ENCODE measurements around the gene MRPL4. TPM values are rescaled to one million over a fixed set of nuclear protein-coding genes. Genes with fewer than 3 reads are reported as not detected.
A peak's percentile ranks its signal among the peaks of the same experiment; 100 is the strongest.

MRPL4 gene
- total RNA-seq, 1 experiment from 2014 or later: 85.9 TPM

- Mint-ChIP-seq H3K4me1 (ENCODE audit: low read depth, unreplicated experiment) (peaks cover 7% of the 10 kb centered on the region), H3K36me3 (ENCODE audit: insufficient read depth, unreplicated experiment) (no peaks in the 10 kb centered on the region), H3K9me3 (ENCODE audit: unreplicated experiment) (peaks cover 11% of the 10 kb centered on the region), H3K4me3 (ENCODE audit: unreplicated experiment) (no peak overlapping the region), H3K27ac (ENCODE audit: unreplicated experiment) (peak overlapping the region; percentile 43), H3K27me3 (ENCODE audit: insufficient read depth, unreplicated experiment) (no peaks in the 10 kb centered on the region)
- H3K4me3 ChIP-seq (ENCODE audit: low read depth, low read length): no peak overlapping the region
- H3K36me3 ChIP-seq (ENCODE audit: control insufficient read depth, insufficient read depth, low read length): no peaks in the 10 kb centered on the region
- ChIA-PET POLR2A (no interaction called here), CTCF (no interaction called here)
- intact Hi-C loops (cut with micrococcal nuclease; ENCODE audit: unreplicated experiment): no loop called here
- 0 out of 2 replicates have a peak, but pooled peaks cover 3% of the 10 kb centered on the region for H3K4me1 ChIP-seq
- TF ChIP-seq CTCF (IDR thresholded peaks at IDR 0.05; ENCODE audit: insufficient read depth in 1 of 2, low read depth in 1 of 2, low read length in 1 of 2, severe bottlenecking in 1 of 2, unreplicated experiment in 1 of 2): no peak
- no peak for DNase-seq
- H3K27me3 ChIP-seq (replicated peaks; ENCODE audit: control insufficient read depth, insufficient read depth, low read length): no peaks in the 10 kb centered on the region
- BruUV-seq (replicated peaks): no TSS peak
- peaks cover 5% of the 10 kb centered on the region; the same call in 1 of the 2 replicates for H3K9me3 ChIP-seq
Observed at GRCh38 chr19:10206226-10206885, 45.7 kb upstream of the MRPL4 start.

- no peak overlapping the region for H3K4me3 Mint-ChIP-seq (ENCODE audit: unreplicated experiment)
- intact Hi-C loops (cut with micrococcal nuclease; ENCODE audit: unreplicated experiment): no loop called here
- H3K27ac Mint-ChIP-seq (ENCODE audit: unreplicated experiment): peak overlapping the region; percentile 43
- 0 out of 2 replicates have a peak, but pooled peaks cover 3% of the 10 kb centered on the region for H3K4me1 ChIP-seq
- no peak for DNase-seq
- H3K9me3 ChIP-seq: peaks cover 5% of the 10 kb centered on the region; the same call in 1 of the 2 replicates
- ChIA-PET CTCF (no interaction called here), POLR2A (no interaction called here)
- peaks cover 7% of the 10 kb centered on the region for H3K4me1 Mint-ChIP-seq (ENCODE audit: low read depth, unreplicated experiment)
- peaks cover 11% of the 10 kb centered on the region for H3K9me3 Mint-ChIP-seq (ENCODE audit: unreplicated experiment)
- no peaks in the 10 kb centered on the region for H3K27me3 ChIP-seq (replicated peaks; ENCODE audit: control insufficient read depth, insufficient read depth, low read length)
- TF ChIP-seq CTCF (IDR thresholded peaks at IDR 0.05; ENCODE audit: insufficient read depth in 1 of 2, low read depth in 1 of 2, low read length in 1 of 2, severe bottlenecking in 1 of 2, unreplicated experiment in 1 of 2): no peak
- H3K36me3 Mint-ChIP-seq (ENCODE audit: insufficient read depth, unreplicated experiment): no peaks in the 10 kb centered on the region
- no peaks in the 10 kb centered on the region for H3K36me3 ChIP-seq (ENCODE audit: control insufficient read depth, insufficient read depth, low read length)
- H3K4me3 ChIP-seq (ENCODE audit: low read depth, low read length): no peak overlapping the region
- BruUV-seq (replicated peaks): no TSS peak
- no peaks in the 10 kb centered on the region for H3K27me3 Mint-ChIP-seq (ENCODE audit: insufficient read depth, unreplicated experiment)
Observed at GRCh38 chr19:10207026-10207425, 45.0 kb upstream of the MRPL4 start.

GRCh38 chr19:10209315-10209714 is 42.7 kb upstream of the MRPL4 start:
- ChIA-PET POLR2A (no interaction called here), CTCF (no interaction called here)
- Mint-ChIP-seq H3K36me3 (ENCODE audit: insufficient read depth, unreplicated experiment) (no peaks in the 10 kb centered on the region), H3K27me3 (ENCODE audit: insufficient read depth, unreplicated experiment) (no peaks in the 10 kb centered on the region), H3K4me1 (ENCODE audit: low read depth, unreplicated experiment) (peaks cover 7% of the 10 kb centered on the region), H3K9me3 (ENCODE audit: unreplicated experiment) (peaks cover 11% of the 10 kb centered on the region), H3K4me3 (ENCODE audit: unreplicated experiment) (no peak overlapping the region), H3K27ac (ENCODE audit: unreplicated experiment) (no peak overlapping the region)
- DNase-seq: no peak
- H3K27me3 ChIP-seq (replicated peaks; ENCODE audit: control insufficient read depth, insufficient read depth, low read length): no peaks in the 10 kb centered on the region
- intact Hi-C loops (cut with micrococcal nuclease; ENCODE audit: unreplicated experiment): no loop called here
- H3K36me3 ChIP-seq (ENCODE audit: control insufficient read depth, insufficient read depth, low read length): no peaks in the 10 kb centered on the region
- no TSS peak for BruUV-seq (replicated peaks)
- H3K4me3 ChIP-seq (ENCODE audit: low read depth, low read length): no peak overlapping the region
- H3K9me3 ChIP-seq: peaks cover 5% of the 10 kb centered on the region; the same call in 1 of the 2 replicates
- 0 out of 2 replicates have a peak, but pooled peaks cover 3% of the 10 kb centered on the region for H3K4me1 ChIP-seq
- no peak for TF ChIP-seq CTCF (IDR thresholded peaks at IDR 0.05; ENCODE audit: insufficient read depth in 1 of 2, low read depth in 1 of 2, low read length in 1 of 2, severe bottlenecking in 1 of 2, unreplicated experiment in 1 of 2)
